GM06990 (cell line): ENCODE results near the gene IL17RD.

Experiments used
- DNase-seq: peaks from one replicate; pipeline ENCODE4 v3.0.0-alpha.2; 2011; ENCODE audit not compliant: insufficient read length; ENCODE audit errors: extremely low read depth
- H3K27me3 ChIP-seq: replicated peaks from 2 replicates; pipeline ENCODE4 v1.6.0; 2011; ENCODE audit warnings: low read length; ENCODE audit not compliant: control insufficient read depth, insufficient read depth
- H3K36me3 ChIP-seq: 2 replicates; pipeline ENCODE4 v1.5.1; 2011; ENCODE audit warnings: low read length; ENCODE audit not compliant: control insufficient read depth, insufficient read depth
- H3K4me3 ChIP-seq: replicated peaks from 2 replicates; pipeline ENCODE4 v1.5.1; 2011; ENCODE audit warnings: low read depth, mild to moderate bottlenecking, control low read depth, low read length
- CTCF ChIP-seq: IDR thresholded peaks from 2 replicates; pipeline ENCODE4 v1.5.1; 2011; ENCODE audit warnings: low read length, control low read depth, mild to moderate bottlenecking, inconsistent platforms; ENCODE audit not compliant: insufficient read depth, poor library complexity, severe bottlenecking

The IL17RD gene

DNA sequence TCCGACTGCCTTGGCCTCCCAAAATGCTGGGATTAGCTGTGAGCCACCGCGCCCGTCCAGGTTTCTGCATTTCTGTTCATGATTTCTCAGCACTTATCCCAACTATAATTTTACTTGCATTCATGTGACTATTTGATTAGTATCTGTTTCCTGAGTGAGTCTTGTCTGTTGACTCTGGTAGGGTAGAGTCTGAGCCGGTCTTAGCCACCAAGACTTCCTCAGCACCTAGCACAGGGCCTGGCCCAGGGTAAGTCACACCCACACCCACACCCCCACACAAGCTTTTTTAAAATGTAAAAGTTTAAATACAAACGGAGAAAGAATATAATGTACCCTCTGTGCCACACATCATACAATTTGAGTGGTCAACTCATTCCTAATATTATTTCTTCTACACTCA lies 107.8 kb downstream of the IL17RD start:
- no peak for DNase-seq
- no peak for TF ChIP-seq CTCF
- H3K36me3 ChIP-seq = no peaks in the 10 kb centered on the region
- no peak overlapping the region for H3K4me3 ChIP-seq
- no peaks in the 10 kb centered on the region for H3K27me3 ChIP-seq

DNA sequence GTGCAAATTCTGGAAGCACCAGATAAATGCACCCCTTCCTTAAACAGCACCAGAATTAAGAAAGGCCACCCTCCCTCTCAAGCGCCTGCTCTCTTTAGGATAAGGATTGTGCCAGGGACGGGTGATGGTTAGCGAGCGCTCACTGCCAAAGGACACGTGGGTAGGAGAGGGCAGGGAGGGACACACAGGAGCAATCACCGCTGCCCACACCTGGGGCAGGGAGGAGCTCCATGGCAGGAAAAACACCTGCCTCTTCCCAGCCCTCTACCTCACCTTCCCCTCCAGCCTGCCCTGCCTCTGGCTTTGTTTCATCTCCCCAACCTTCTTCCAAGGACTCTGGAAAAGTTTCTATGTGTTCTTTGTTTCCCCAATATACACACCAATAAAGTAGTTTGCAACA lies 112.0 kb downstream of the IL17RD start:
- TF ChIP-seq CTCF = no peak

DNA sequence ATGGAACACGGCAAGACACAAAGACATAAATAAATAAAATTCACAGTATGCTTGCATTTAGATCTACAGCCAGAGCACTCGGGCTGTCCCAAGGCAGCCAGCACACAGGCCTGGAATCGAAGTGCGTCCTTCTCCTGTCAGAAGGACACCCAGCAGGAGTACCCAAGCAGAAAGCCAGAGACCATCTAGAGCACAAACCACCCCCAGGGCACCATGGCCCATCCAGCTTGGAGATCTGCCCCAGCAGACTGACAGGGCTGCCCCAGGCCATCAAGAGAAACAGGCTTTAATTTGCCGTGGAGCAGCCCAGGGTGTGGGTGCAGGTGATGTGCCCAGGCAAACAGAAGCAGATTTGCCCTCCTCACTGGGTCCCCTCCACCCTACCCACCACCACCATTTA lies 112.5 kb downstream of the IL17RD start:
- Histone ChIP-seq H3K4me3 (no peak overlapping the region), H3K27me3 (no peaks in the 10 kb centered on the region), H3K36me3 (no peaks in the 10 kb centered on the region)
- no peak for DNase-seq
- no peak for TF ChIP-seq CTCF

More for the DNA sequence above, 112.0 kb downstream of the IL17RD start:
- Histone ChIP-seq H3K4me3 (no peak overlapping the region), H3K36me3 (no peaks in the 10 kb centered on the region), H3K27me3 (no peaks in the 10 kb centered on the region)
- no peak for DNase-seq

- Histone ChIP-seq H3K36me3 (no peaks in the 10 kb centered on the region), H3K27me3 (no peaks in the 10 kb centered on the region), H3K4me3 (no peak overlapping the region)
- no peak for TF ChIP-seq CTCF
- no peak for DNase-seq
Measured at GRCh38 chr3:57048728-57049127, 116.4 kb downstream of the IL17RD start.

GRCh38 chr3:57048052-57048671 lies 117.0 kb downstream of the IL17RD start:
- H3K36me3 ChIP-seq = no peaks in the 10 kb centered on the region
- no peaks in the 10 kb centered on the region for H3K27me3 ChIP-seq
- DNase-seq = no peak
- H3K4me3 ChIP-seq = no peak overlapping the region
- TF ChIP-seq CTCF = no peak
